Large intestine (tissue), 3 donors: ENCODE data around the gene NCK2. TPM values are rescaled to one million over a fixed set of nuclear protein-coding genes. Genes with fewer than 3 reads are reported as not detected.
A peak's percentile ranks its signal among the peaks of the same experiment; 100 is the strongest.

Experiments
- DNase-seq, 2 donors: peaks; one replicate each; pipeline versions ENCODE4 v3.0.0 to v3.0.0-alpha.2; 2013
- H3K27ac ChIP-seq: one replicate; pipeline ENCODE4 v1.5.1; 2013; ENCODE audit warnings: low read length
- H3K27me3 ChIP-seq: 2 replicates; pipeline ENCODE4 v1.6.1; 2013; ENCODE audit warnings: low read length; ENCODE audit not compliant: control insufficient read depth, insufficient read depth
- H3K36me3 ChIP-seq: 2 replicates; pipeline ENCODE4 v1.6.1; 2013; ENCODE audit warnings: low read length; ENCODE audit not compliant: control insufficient read depth, insufficient read depth
- H3K4me1 ChIP-seq: one replicate; pipeline ENCODE4 v1.6.1; 2013; ENCODE audit warnings: low read length; ENCODE audit not compliant: control insufficient read depth, insufficient read depth
- H3K4me3 ChIP-seq: one replicate; pipeline ENCODE4 v1.5.1; 2013; ENCODE audit warnings: low read length
- H3K9me3 ChIP-seq: one replicate; pipeline ENCODE4 v1.6.1; 2013; ENCODE audit warnings: mild to moderate bottlenecking, low read depth, low read length, moderate library complexity; ENCODE audit not compliant: control insufficient read depth
- WGBS: methylation state at CpG from one replicate; pipeline ENCODE4 v1.1.5; 2013; ENCODE audit warnings: low lambda C conversion rate; ENCODE audit not compliant: insufficient coverage; 5-methylcytosine and 5-hydroxymethylcytosine counted together
- polyA plus RNA-seq: library from polyadenylated mRNA; unstranded; fragments of 120-200 nt; gene quantifications from one replicate; pipeline ENCODE4 v1.2.1, GENCODE V29; 2013

Gene NCK2
- polyA plus RNA-seq, 1 donor, result 58.9 TPM

GRCh38 chr2:105903051-105903674 lies 158.5 kb downstream of the NCK2 start:
- H3K4me1 ChIP-seq, result no peaks in the 10 kb centered on the region
- WGBS, result no CpG with 5 or more reads among the region's 7 CpGs
- H3K4me3 ChIP-seq, result no peak overlapping the region

GRCh38 chr2:105904938-105905337 lies 160.2 kb downstream of the NCK2 start:
- H3K36me3 ChIP-seq, result no peaks in the 10 kb centered on the region
- WGBS, result 0% methylated on average over 1 of the region's 2 CpGs
- H3K27me3 ChIP-seq, result no peaks in the 10 kb centered on the region
- no peak overlapping the region for H3K4me3 ChIP-seq
- H3K4me1 ChIP-seq, result no peaks in the 10 kb centered on the region
- no peaks in the 10 kb centered on the region for H3K9me3 ChIP-seq
- H3K27ac ChIP-seq, result no peak overlapping the region
- no peak for DNase-seq

More at GRCh38 chr2:105903051-105903674, 158.5 kb downstream of the NCK2 start:
- no peaks in the 10 kb centered on the region for H3K27me3 ChIP-seq
- peaks cover 5% of the 10 kb centered on the region for H3K9me3 ChIP-seq
- no peak for DNase-seq
- no peaks in the 10 kb centered on the region for H3K36me3 ChIP-seq
- no peak overlapping the region for H3K27ac ChIP-seq

GRCh38 chr2:105906481-105906880 lies 161.8 kb downstream of the NCK2 start:
- DNase-seq, result no peak
- Histone ChIP-seq H3K9me3 (no peaks in the 10 kb centered on the region), H3K27me3 (no peaks in the 10 kb centered on the region), H3K27ac (no peak overlapping the region), H3K36me3 (no peaks in the 10 kb centered on the region), H3K4me3 (no peak overlapping the region), H3K4me1 (no peaks in the 10 kb centered on the region)
- no CpG with 5 or more reads among the region's 3 CpGs for WGBS

- Histone ChIP-seq H3K27ac (no peak overlapping the region), H3K4me3 (no peak overlapping the region), H3K27me3 (no peaks in the 10 kb centered on the region), H3K4me1 (no peaks in the 10 kb centered on the region), H3K9me3 (no peaks in the 10 kb centered on the region), H3K36me3 (no peaks in the 10 kb centered on the region)
- 78% methylated on average over 1 of the region's 4 CpGs for WGBS
- DNase-seq, result no peak
Measured at GRCh38 chr2:105907184-105907583, 162.5 kb downstream of the NCK2 start.

GRCh38 chr2:105909215-105909614 lies 164.5 kb downstream of the NCK2 start:
- no peak overlapping the region for H3K4me3 ChIP-seq
- DNase-seq, result no peak
- no peak overlapping the region for H3K27ac ChIP-seq
- no peaks in the 10 kb centered on the region for H3K27me3 ChIP-seq
- 90% methylated on average over 3 of the region's 4 CpGs for WGBS
- no peaks in the 10 kb centered on the region for H3K4me1 ChIP-seq
- H3K9me3 ChIP-seq, result no peaks in the 10 kb centered on the region
- H3K36me3 ChIP-seq, result no peaks in the 10 kb centered on the region

- Histone ChIP-seq H3K4me3 (no peak overlapping the region), H3K36me3 (no peaks in the 10 kb centered on the region), H3K27ac (peak overlapping the region; percentile 64), H3K27me3 (no peaks in the 10 kb centered on the region), H3K9me3 (peaks cover 3% of the 10 kb centered on the region), H3K4me1 (no peaks in the 10 kb centered on the region)
- peak; percentile 25 to 75 for DNase-seq
- WGBS, result no CpG with 5 or more reads among the region's 13 CpGs
Measured at GRCh38 chr2:105910497-105911238, 166.0 kb downstream of the NCK2 start.

- Histone ChIP-seq H3K4me1 (no peaks in the 10 kb centered on the region), H3K36me3 (no peaks in the 10 kb centered on the region), H3K27me3 (no peaks in the 10 kb centered on the region), H3K9me3 (peaks cover 3% of the 10 kb centered on the region), H3K27ac (peak overlapping the region; percentile 64), H3K4me3 (no peak overlapping the region)
- WGBS, result 94% methylated on average over 3 of the region's 3 CpGs
- no peak for DNase-seq
Measured at GRCh38 chr2:105911425-105911824, 166.7 kb downstream of the NCK2 start.

- Histone ChIP-seq H3K4me1 (no peaks in the 10 kb centered on the region), H3K27me3 (no peaks in the 10 kb centered on the region), H3K27ac (no peak overlapping the region), H3K9me3 (peaks cover 3% of the 10 kb centered on the region), H3K36me3 (no peaks in the 10 kb centered on the region), H3K4me3 (no peak overlapping the region)
- WGBS, result no CpG with 5 or more reads among the region's 2 CpGs
- no peak for DNase-seq
Measured at GRCh38 chr2:105912081-105912480, 167.4 kb downstream of the NCK2 start.

- H3K36me3 ChIP-seq, result no peaks in the 10 kb centered on the region
- DNase-seq, result no peak
- no peak overlapping the region for H3K27ac ChIP-seq
- peaks cover 3% of the 10 kb centered on the region for H3K9me3 ChIP-seq
- WGBS, result no CpG with 5 or more reads among the region's 2 CpGs
- H3K4me1 ChIP-seq, result peaks cover 7% of the 10 kb centered on the region
- H3K27me3 ChIP-seq, result no peaks in the 10 kb centered on the region
- H3K4me3 ChIP-seq, result no peak overlapping the region
Measured at GRCh38 chr2:105915005-105915558, 170.4 kb downstream of the NCK2 start.

- Histone ChIP-seq H3K4me1 (peaks cover 7% of the 10 kb centered on the region), H3K27me3 (no peaks in the 10 kb centered on the region), H3K36me3 (no peaks in the 10 kb centered on the region), H3K9me3 (peaks cover 11% of the 10 kb centered on the region), H3K4me3 (no peak overlapping the region), H3K27ac (no peak overlapping the region)
- WGBS, result no CpG with 5 or more reads among the region's 4 CpGs
- DNase-seq, result no peak
Measured at GRCh38 chr2:105917226-105917625, 172.5 kb downstream of the NCK2 start.
